NCI-H345 treated with DMSO at 0.1 percent for 48 hours (cell line): ENCODE results near the gene TNP2.
"Not testable (repeated sequence)": the region's sequence is repeated elsewhere in the genome, so short reads cannot be mapped to it uniquely, and the experiment has no call there.

Experiments
- DNase-seq: peaks from one replicate; lab custom pipeline; 2025; ENCODE audit not compliant: unreplicated experiment; lab: John Stamatoyannopoulos, UW

TNP2 gene

GRCh38 chr16:11220507-11220906 is 48.6 kb downstream of the TNP2 start:
- DNase-seq, result not testable (repeated sequence)

DNA sequence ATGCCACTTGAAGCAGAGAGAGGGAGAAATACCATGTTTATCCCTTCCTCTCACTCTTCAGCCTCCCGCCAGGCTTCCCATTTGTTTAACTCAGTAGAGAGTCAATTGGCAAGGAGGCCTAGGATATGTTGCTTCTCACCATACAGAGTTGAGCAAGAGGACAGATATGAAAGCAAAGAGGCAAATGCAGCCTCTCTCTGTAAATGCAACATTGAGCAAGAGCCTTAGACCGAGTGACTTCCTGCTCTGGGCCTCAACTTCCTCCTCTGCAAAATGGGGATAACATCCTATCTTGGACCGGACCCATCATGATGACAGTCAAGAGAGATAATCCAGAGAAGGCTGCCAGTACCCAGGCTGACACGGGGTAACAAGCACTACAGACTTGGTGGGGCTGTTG is 49.9 kb downstream of the TNP2 start:
- no peak for DNase-seq

- no peak for DNase-seq
Observed at GRCh38 chr16:11218604-11218962, 50.5 kb downstream of the TNP2 start.
